Glutamatergic neuron (in vitro differentiated cells): ENCODE results near the gene GLDN. TPM values are rescaled to one million over a fixed set of nuclear protein-coding genes. Genes with fewer than 3 reads are reported as not detected.

Experiments
- DNase-seq: peaks from one replicate; pipeline ENCODE4 v3.0.0; 2022
- H3K27ac Mint-ChIP-seq: one replicate; pipeline ENCODE4 v1.8.0; 2020; ENCODE audit warnings: mild to moderate bottlenecking, mixed read lengths, inconsistent platforms; ENCODE audit not compliant: unreplicated experiment
- H3K27me3 Mint-ChIP-seq: one replicate; pipeline ENCODE4 v1.8.0; 2020; ENCODE audit warnings: mild to moderate bottlenecking, moderate library complexity, mixed read lengths, inconsistent platforms; ENCODE audit not compliant: unreplicated experiment
- H3K36me3 Mint-ChIP-seq: one replicate; pipeline ENCODE4 v1.8.0; 2020; ENCODE audit warnings: mild to moderate bottlenecking, mixed read lengths, inconsistent platforms; ENCODE audit not compliant: unreplicated experiment
- H3K4me1 Mint-ChIP-seq: one replicate; pipeline ENCODE4 v1.8.0; 2020; ENCODE audit warnings: mild to moderate bottlenecking, low read depth, mixed read lengths, inconsistent platforms; ENCODE audit not compliant: unreplicated experiment
- H3K4me3 Mint-ChIP-seq: one replicate; pipeline ENCODE4 v1.8.0; 2020; ENCODE audit warnings: mild to moderate bottlenecking, mixed read lengths, inconsistent platforms; ENCODE audit not compliant: unreplicated experiment
- H3K9me3 Mint-ChIP-seq: one replicate; pipeline ENCODE4 v1.8.0; 2020; ENCODE audit warnings: mild to moderate bottlenecking, moderate library complexity, mixed read lengths, inconsistent platforms; ENCODE audit not compliant: unreplicated experiment
- total RNA-seq: library from RNA; stranded (reverse); fragmentation: NEBNext Ultra II Directional; extraction: Animal tissue kit (Norgen Biotek cat#: 25700); gene quantifications from one replicate; pipeline ENCODE4 v1.2.1, GENCODE V29; 2021; ENCODE audit not compliant: unreplicated experiment
- TF ChIP-seq, protein P1 (sequence below): fragments of 200-600 bp; sonication (generic); IDR thresholded peaks from one replicate; pipeline ENCODE4 v1.5.0; 2021; ENCODE audit not compliant: partially characterized antibody, unreplicated experiment

Gene GLDN
- total RNA-seq, 1 donor from 2014 or later = 0.56 TPM

DNA sequence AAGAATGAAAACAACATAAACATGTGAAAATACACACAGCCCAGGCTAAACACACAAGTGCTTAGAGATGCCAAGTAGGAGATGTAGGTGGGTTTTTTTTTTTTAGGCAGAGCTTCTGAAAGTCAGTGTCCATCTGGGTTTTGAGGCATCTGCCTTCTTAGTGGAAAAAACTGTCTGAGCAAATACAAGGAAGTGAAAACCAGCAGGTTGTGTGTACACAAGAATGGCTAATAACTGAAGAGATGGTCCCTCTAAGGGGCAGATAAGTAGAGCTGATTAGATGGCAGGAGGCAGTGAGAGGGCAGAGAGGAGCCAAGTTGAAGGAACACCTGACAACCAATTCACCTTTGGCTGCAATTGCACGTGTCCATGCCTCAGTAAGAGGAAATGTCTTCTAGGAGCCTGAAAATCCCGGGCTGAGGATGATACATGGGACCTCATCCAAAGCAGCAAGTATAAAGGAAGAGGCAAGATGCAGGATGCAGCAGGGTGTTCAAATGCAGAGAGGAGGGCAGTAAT lies 37.9 kb upstream of the GLDN start:
- peaks cover 20% of the 10 kb centered on the region for H3K4me1 Mint-ChIP-seq
- H3K9me3 Mint-ChIP-seq = peaks cover 3% of the 10 kb centered on the region
- H3K4me3 Mint-ChIP-seq = no peak overlapping the region
- peaks cover 10% of the 10 kb centered on the region for H3K27me3 Mint-ChIP-seq
- TF ChIP-seq, protein P1, sequence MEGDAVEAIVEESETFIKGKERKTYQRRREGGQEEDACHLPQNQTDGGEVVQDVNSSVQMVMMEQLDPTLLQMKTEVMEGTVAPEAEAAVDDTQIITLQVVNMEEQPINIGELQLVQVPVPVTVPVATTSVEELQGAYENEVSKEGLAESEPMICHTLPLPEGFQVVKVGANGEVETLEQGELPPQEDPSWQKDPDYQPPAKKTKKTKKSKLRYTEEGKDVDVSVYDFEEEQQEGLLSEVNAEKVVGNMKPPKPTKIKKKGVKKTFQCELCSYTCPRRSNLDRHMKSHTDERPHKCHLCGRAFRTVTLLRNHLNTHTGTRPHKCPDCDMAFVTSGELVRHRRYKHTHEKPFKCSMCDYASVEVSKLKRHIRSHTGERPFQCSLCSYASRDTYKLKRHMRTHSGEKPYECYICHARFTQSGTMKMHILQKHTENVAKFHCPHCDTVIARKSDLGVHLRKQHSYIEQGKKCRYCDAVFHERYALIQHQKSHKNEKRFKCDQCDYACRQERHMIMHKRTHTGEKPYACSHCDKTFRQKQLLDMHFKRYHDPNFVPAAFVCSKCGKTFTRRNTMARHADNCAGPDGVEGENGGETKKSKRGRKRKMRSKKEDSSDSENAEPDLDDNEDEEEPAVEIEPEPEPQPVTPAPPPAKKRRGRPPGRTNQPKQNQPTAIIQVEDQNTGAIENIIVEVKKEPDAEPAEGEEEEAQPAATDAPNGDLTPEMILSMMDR = no peak
- H3K36me3 Mint-ChIP-seq = no peaks in the 10 kb centered on the region
- DNase-seq = no peak
- no peak overlapping the region for H3K27ac Mint-ChIP-seq

DNA sequence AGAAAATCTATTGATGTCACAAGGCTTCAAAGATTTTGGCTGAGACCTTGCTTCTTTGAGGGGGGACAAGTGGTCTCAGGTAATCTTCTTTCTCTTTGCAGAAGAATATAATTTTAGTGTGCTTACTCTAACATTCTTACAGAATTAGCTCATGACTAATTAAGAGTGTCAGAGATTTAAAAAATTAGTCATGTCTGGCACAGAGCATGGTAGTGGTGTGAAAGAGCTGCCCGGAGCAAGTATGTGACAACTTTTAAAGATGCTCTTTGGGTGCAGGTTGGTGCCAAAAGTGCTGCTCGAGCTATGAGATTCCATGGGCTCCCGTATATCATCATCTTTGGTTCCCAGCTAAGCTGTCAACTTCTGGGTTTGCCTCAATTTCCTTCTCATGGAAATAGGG lies 34.1 kb upstream of the GLDN start:
- Mint-ChIP-seq H3K27ac (no peak overlapping the region), H3K27me3 (peaks cover 6% of the 10 kb centered on the region), H3K9me3 (no peaks in the 10 kb centered on the region), H3K36me3 (no peaks in the 10 kb centered on the region), H3K4me1 (peaks cover 17% of the 10 kb centered on the region), H3K4me3 (no peak overlapping the region)
- TF ChIP-seq, protein P1 = no peak
- no peak for DNase-seq

DNA sequence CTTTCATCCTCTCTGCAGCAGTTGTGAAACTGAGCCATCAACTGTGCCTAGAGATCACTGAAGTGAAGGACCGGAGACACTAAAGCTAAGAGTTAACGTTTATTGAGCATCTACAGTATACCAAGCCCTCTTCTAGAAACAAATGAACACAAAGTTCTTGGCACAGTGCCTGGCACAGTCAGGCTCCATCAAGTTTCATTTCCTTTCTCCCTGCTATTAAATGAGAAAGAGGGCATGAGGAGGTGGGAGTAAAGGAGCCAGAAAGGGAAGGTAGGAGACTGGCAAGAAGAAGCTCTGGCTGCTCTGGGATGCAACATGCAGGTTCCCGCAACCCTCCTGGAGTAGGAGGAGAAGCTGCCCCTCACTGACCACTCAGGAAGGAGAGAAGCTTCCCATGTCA lies 33.6 kb upstream of the GLDN start:
- TF ChIP-seq, protein P1 = no peak
- no peak for DNase-seq
- Mint-ChIP-seq H3K4me1 (peaks cover 17% of the 10 kb centered on the region), H3K27me3 (peaks cover 6% of the 10 kb centered on the region), H3K4me3 (no peak overlapping the region), H3K9me3 (no peaks in the 10 kb centered on the region), H3K27ac (no peak overlapping the region), H3K36me3 (no peaks in the 10 kb centered on the region)

DNA sequence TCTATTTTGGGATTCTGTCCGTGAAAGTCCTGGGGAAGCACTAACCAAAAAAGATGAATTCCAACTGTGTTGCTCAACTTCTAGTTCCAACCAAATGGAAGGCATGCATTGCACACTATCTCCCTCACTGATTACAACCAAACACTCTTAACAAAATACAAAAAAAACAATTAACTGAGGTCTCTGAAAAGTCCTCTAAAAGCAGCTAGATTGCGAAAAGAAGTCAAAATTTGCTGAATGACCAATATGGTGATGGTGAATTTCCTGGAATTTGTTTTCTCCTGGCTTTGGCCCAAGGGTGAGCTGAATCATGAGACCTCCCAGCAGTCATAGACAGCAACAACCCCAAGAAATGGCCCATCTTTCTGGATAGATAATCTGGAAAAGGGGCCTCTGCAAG lies 31.4 kb upstream of the GLDN start:
- H3K9me3 Mint-ChIP-seq = no peaks in the 10 kb centered on the region
- TF ChIP-seq, protein P1 = no peak
- no peak for DNase-seq
- H3K36me3 Mint-ChIP-seq = no peaks in the 10 kb centered on the region
- H3K27ac Mint-ChIP-seq = no peak overlapping the region
- peaks cover 13% of the 10 kb centered on the region for H3K4me1 Mint-ChIP-seq
- H3K27me3 Mint-ChIP-seq = peaks cover 3% of the 10 kb centered on the region
- H3K4me3 Mint-ChIP-seq = no peak overlapping the region

- TF ChIP-seq, protein P1 = no peak
Observed at GRCh38 chr15:51311510-51311909, 29.9 kb upstream of the GLDN start.

More at GRCh38 chr15:51311510-51311909, 29.9 kb upstream of the GLDN start:
- no peaks in the 10 kb centered on the region for H3K9me3 Mint-ChIP-seq
- H3K4me1 Mint-ChIP-seq = peaks cover 13% of the 10 kb centered on the region
- H3K4me3 Mint-ChIP-seq = no peak overlapping the region
- H3K27me3 Mint-ChIP-seq = peaks cover 3% of the 10 kb centered on the region
- H3K36me3 Mint-ChIP-seq = no peaks in the 10 kb centered on the region
- no peak overlapping the region for H3K27ac Mint-ChIP-seq
- DNase-seq = no peak
